Measurements from ENCODE around the gene ACSS3.

ACSS3 gene

GRCh38 chr12:81077329-81077685 lies 572 bp upstream of the ACSS3 start:
- H3K27ac ChIP-seq (ENCODE audit: insufficient read depth in 1 of 2, low read depth in 1 of 2, low read length in 2 of 2, poor library complexity in 1 of 2, severe bottlenecking in 2 of 2): no peak overlapping the region
- H3K27me3 ChIP-seq (replicated peaks in 2 of 5; ENCODE audit: control insufficient read depth in 4 of 5, insufficient read depth in 5 of 5, low read length in 4 of 5): peaks cover 5 to 42% (median 23%) of the 10 kb centered on the region in 5 experiments
- H3K4me3 ChIP-seq (ENCODE audit: control insufficient read depth in 1 of 7, extremely low read depth in 1 of 7, insufficient read depth in 4 of 7, low read depth in 2 of 7, low read length in 6 of 7): peak overlapping the region in 4 of 7 experiments; percentile 42 to 72 (median 60)
- H3K9me3 ChIP-seq (ENCODE audit: control extremely low read depth in 1 of 5, control insufficient read depth in 4 of 5, insufficient read depth in 2 of 5, low read depth in 1 of 5, low read length in 4 of 5): peaks cover 0 to 3% (median 0%) of the 10 kb centered on the region in 5 experiments
- CTCF ChIA-PET: no interaction called here
- peak in 1 of 3 donors; percentile 0 for DNase-seq
- 5% methylated on average over 6 of the region's 6 CpGs for WGBS (ENCODE audit: insufficient coverage)
- peaks cover 0 to 11% (median 2%) of the 10 kb centered on the region in 4 experiments for H3K4me1 ChIP-seq (ENCODE audit: control extremely low read depth in 1 of 4, control insufficient read depth in 4 of 4, insufficient read depth in 4 of 4, low read length in 3 of 4)
- H3K36me3 ChIP-seq (ENCODE audit: control insufficient read depth in 4 of 4, insufficient read depth in 4 of 4, low read length in 3 of 4): no peaks in the 10 kb centered on the region
- POLR2A ChIA-PET: no interaction called here

DNA sequence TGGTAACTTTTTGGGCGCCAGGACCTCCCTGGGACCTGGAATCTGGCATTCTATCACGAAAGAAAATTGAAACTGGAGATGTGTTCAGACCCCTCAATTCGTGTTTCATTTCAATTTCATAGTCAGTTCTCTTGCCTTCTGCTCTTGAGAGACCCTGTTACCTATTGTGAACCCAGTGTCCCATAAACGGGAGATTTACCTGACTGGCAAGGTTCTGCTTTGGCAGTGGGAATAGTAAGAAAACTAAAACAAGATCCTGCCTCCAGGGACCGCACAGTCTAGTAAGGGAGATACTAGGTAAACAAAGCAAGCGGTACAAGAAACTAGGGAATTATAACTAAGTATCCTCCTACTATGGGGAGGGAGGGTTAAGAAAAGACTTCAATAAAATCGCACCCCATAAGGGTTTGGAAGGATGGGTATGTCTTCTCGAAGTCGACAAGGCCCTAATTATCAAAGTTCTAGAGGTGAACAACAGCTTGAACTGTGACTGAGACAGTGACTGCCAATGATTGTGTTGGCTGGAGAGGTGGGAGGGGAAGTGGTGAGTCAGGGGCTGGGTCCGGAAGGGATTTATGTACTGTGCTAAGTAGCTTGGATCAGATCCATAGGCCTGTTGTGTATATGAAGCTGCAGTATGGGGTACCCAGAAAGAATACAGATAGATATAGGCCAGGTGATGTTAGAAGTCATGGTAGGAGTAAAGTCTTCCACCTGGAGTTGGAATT lies 754 bp downstream of the ACSS3 start:
- H3K27ac ChIP-seq (ENCODE audit: insufficient read depth in 1 of 2, low read depth in 1 of 2, low read length in 2 of 2, poor library complexity in 1 of 2, severe bottlenecking in 2 of 2): no peak overlapping the region
- peaks cover 0 to 3% (median 0%) of the 10 kb centered on the region in 5 experiments for H3K9me3 ChIP-seq (ENCODE audit: control extremely low read depth in 1 of 5, control insufficient read depth in 4 of 5, insufficient read depth in 2 of 5, low read depth in 1 of 5, low read length in 4 of 5)
- H3K36me3 ChIP-seq (ENCODE audit: control insufficient read depth in 4 of 4, insufficient read depth in 4 of 4, low read length in 3 of 4): no peaks in the 10 kb centered on the region
- peaks cover 5 to 42% (median 23%) of the 10 kb centered on the region in 5 experiments for H3K27me3 ChIP-seq (replicated peaks in 2 of 5; ENCODE audit: control insufficient read depth in 4 of 5, insufficient read depth in 5 of 5, low read length in 4 of 5)
- peak in 2 of 3 donors; percentile 10 to 16 for DNase-seq
- H3K4me3 ChIP-seq (ENCODE audit: control insufficient read depth in 1 of 7, extremely low read depth in 1 of 7, insufficient read depth in 4 of 7, low read depth in 2 of 7, low read length in 6 of 7): peak overlapping the region in 4 of 7 experiments; percentile 42 to 72 (median 60)
- CTCF ChIA-PET: interaction anchor here (1.1 kb wide), 1 partner anchor 12 kb away, joined by 3 read pairs; no protein-coding TSS in a partner anchor
- H3K4me1 ChIP-seq (ENCODE audit: control extremely low read depth in 1 of 4, control insufficient read depth in 4 of 4, insufficient read depth in 4 of 4, low read length in 3 of 4): peaks cover 0 to 11% (median 2%) of the 10 kb centered on the region in 4 experiments
- POLR2A ChIA-PET: no interaction called here
- 30% methylated on average over 7 of the region's 10 CpGs for WGBS (ENCODE audit: insufficient coverage)

DNA sequence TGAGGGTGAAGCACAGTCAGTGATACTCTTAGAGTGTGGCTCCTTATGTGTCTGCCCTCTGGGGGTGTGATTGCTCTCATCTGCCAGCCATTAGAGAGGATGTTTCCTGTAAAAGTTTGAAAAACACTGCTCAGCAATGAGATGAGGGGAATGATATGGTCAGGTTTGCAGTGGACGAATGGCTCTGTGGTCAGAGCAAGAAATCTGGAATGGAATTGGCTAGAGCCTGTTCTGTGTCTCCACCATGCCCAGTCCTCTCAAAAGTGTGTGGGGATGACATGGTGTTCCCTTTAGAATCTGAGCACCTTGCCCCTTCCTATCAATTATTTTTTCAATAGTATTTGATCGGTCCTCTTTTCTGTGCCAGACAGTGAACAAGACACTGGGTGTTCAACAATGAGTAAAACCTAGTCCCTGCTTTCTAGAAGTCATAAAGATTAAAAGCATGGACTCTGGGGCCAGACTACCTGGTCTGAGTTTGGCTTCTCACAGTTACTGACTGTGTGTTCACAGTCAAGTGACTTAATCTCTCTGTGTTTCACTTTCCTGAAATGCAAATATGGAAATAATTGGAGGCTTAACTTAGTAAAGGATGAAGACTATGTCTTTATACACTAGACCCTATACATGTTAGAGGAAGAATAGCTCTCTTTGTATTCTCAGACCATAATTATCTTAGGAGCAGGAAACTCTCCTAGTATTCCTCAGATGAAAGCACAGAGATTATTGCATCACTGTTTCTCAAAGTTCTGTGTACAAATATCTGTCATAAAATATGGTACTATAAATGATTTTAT lies 1.6 kb downstream of the ACSS3 start:
- Histone ChIP-seq H3K27me3 (replicated peaks in 2 of 5; ENCODE audit: control insufficient read depth in 4 of 5, insufficient read depth in 5 of 5, low read length in 4 of 5) (peaks cover 5 to 42% (median 23%) of the 10 kb centered on the region in 5 experiments), H3K36me3 (ENCODE audit: control insufficient read depth in 4 of 4, insufficient read depth in 4 of 4, low read length in 3 of 4) (no peaks in the 10 kb centered on the region), H3K4me3 (ENCODE audit: control insufficient read depth in 1 of 7, extremely low read depth in 1 of 7, insufficient read depth in 4 of 7, low read depth in 2 of 7, low read length in 6 of 7) (no peak overlapping the region), H3K4me1 (ENCODE audit: control extremely low read depth in 1 of 4, control insufficient read depth in 4 of 4, insufficient read depth in 4 of 4, low read length in 3 of 4) (peaks cover 0 to 11% (median 2%) of the 10 kb centered on the region in 4 experiments), H3K27ac (ENCODE audit: insufficient read depth in 1 of 2, low read depth in 1 of 2, low read length in 2 of 2, poor library complexity in 1 of 2, severe bottlenecking in 2 of 2) (no peak overlapping the region), H3K9me3 (ENCODE audit: control extremely low read depth in 1 of 5, control insufficient read depth in 4 of 5, insufficient read depth in 2 of 5, low read depth in 1 of 5, low read length in 4 of 5) (peaks cover 0 to 3% (median 0%) of the 10 kb centered on the region in 5 experiments)
- DNase-seq: no peak
- ChIA-PET CTCF (interaction anchor here (1.1 kb wide), 1 partner anchor 11 kb away, joined by 3 read pairs; no protein-coding TSS in a partner anchor), POLR2A (no interaction called here)
- 80% methylated on average over 2 of the region's 2 CpGs for WGBS (ENCODE audit: insufficient coverage)

GRCh38 chr12:81080431-81080983 lies 2.6 kb downstream of the ACSS3 start:
- ChIA-PET POLR2A (no interaction called here), CTCF (no interaction called here)
- H3K4me3 ChIP-seq (ENCODE audit: control insufficient read depth in 1 of 7, extremely low read depth in 1 of 7, insufficient read depth in 4 of 7, low read depth in 2 of 7, low read length in 6 of 7): no peak overlapping the region
- no peak overlapping the region for H3K27ac ChIP-seq (ENCODE audit: insufficient read depth in 1 of 2, low read depth in 1 of 2, low read length in 2 of 2, poor library complexity in 1 of 2, severe bottlenecking in 2 of 2)
- 80% methylated on average over 3 of the region's 4 CpGs for WGBS (ENCODE audit: insufficient coverage)
- H3K27me3 ChIP-seq (replicated peaks in 2 of 5; ENCODE audit: control insufficient read depth in 4 of 5, insufficient read depth in 5 of 5, low read length in 4 of 5): peaks cover 5 to 41% (median 23%) of the 10 kb centered on the region in 5 experiments
- peaks cover 0 to 11% (median 2%) of the 10 kb centered on the region in 4 experiments for H3K4me1 ChIP-seq (ENCODE audit: control extremely low read depth in 1 of 4, control insufficient read depth in 4 of 4, insufficient read depth in 4 of 4, low read length in 3 of 4)
- H3K9me3 ChIP-seq (ENCODE audit: control extremely low read depth in 1 of 5, control insufficient read depth in 4 of 5, insufficient read depth in 2 of 5, low read depth in 1 of 5, low read length in 4 of 5): peaks cover 0 to 3% (median 0%) of the 10 kb centered on the region in 5 experiments
- no peaks in the 10 kb centered on the region for H3K36me3 ChIP-seq (ENCODE audit: control insufficient read depth in 4 of 4, insufficient read depth in 4 of 4, low read length in 3 of 4)
- DNase-seq: no peak

GRCh38 chr12:81081726-81082125 lies 3.8 kb downstream of the ACSS3 start:
- POLR2A ChIA-PET: no interaction called here
- H3K27me3 ChIP-seq (replicated peaks in 2 of 5; ENCODE audit: control insufficient read depth in 4 of 5, insufficient read depth in 5 of 5, low read length in 4 of 5): peaks cover 4 to 29% (median 18%) of the 10 kb centered on the region in 5 experiments
- CTCF ChIA-PET: no interaction called here
- no peaks in the 10 kb centered on the region for H3K36me3 ChIP-seq (ENCODE audit: control insufficient read depth in 4 of 4, insufficient read depth in 4 of 4, low read length in 3 of 4)
- no peak overlapping the region for H3K4me3 ChIP-seq (ENCODE audit: control insufficient read depth in 1 of 7, extremely low read depth in 1 of 7, insufficient read depth in 4 of 7, low read depth in 2 of 7, low read length in 6 of 7)
- WGBS (ENCODE audit: insufficient coverage): no CpG with 5 or more reads among the region's 1 CpG
- peaks cover 0 to 3% (median 0%) of the 10 kb centered on the region in 5 experiments for H3K9me3 ChIP-seq (ENCODE audit: control extremely low read depth in 1 of 5, control insufficient read depth in 4 of 5, insufficient read depth in 2 of 5, low read depth in 1 of 5, low read length in 4 of 5)
- peaks cover 0 to 11% (median 2%) of the 10 kb centered on the region in 4 experiments for H3K4me1 ChIP-seq (ENCODE audit: control extremely low read depth in 1 of 4, control insufficient read depth in 4 of 4, insufficient read depth in 4 of 4, low read length in 3 of 4)
- no peak for DNase-seq
- no peak overlapping the region for H3K27ac ChIP-seq (ENCODE audit: insufficient read depth in 1 of 2, low read depth in 1 of 2, low read length in 2 of 2, poor library complexity in 1 of 2, severe bottlenecking in 2 of 2)

DNA sequence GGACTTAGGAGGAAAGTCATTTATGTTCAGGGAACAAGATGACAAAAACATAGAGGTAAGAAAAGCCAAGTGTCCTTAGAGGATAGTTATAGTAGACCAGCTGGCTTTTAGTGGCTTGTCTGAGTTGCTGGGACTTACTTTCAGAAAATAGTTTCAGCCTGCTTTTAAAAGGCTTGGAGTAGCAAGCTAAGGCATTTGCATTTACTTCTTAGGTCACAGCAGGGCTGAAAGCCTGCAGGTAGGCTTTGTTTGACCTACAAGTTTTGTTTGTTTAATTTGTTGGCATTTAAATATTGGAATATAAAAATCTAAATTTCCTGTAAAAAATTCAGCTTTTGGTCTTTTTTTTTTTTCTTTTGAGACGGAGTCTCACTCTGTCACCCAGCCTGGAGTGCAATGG lies 5.1 kb downstream of the ACSS3 start:
- H3K4me3 ChIP-seq (ENCODE audit: control insufficient read depth in 1 of 7, extremely low read depth in 1 of 7, insufficient read depth in 4 of 7, low read depth in 2 of 7, low read length in 6 of 7): no peak overlapping the region
- peaks cover 0 to 16% (median 12%) of the 10 kb centered on the region in 5 experiments for H3K27me3 ChIP-seq (replicated peaks in 2 of 5; ENCODE audit: control insufficient read depth in 4 of 5, insufficient read depth in 5 of 5, low read length in 4 of 5)
- ChIA-PET CTCF (no interaction called here), POLR2A (no interaction called here)
- H3K36me3 ChIP-seq (ENCODE audit: control insufficient read depth in 4 of 4, insufficient read depth in 4 of 4, low read length in 3 of 4): no peaks in the 10 kb centered on the region
- DNase-seq: no peak
- H3K27ac ChIP-seq (ENCODE audit: insufficient read depth in 1 of 2, low read depth in 1 of 2, low read length in 2 of 2, poor library complexity in 1 of 2, severe bottlenecking in 2 of 2): no peak overlapping the region
- peaks cover 0 to 3% (median 0%) of the 10 kb centered on the region in 4 experiments for H3K4me1 ChIP-seq (ENCODE audit: control extremely low read depth in 1 of 4, control insufficient read depth in 4 of 4, insufficient read depth in 4 of 4, low read length in 3 of 4)
- 100% methylated on average over 1 of the region's 1 CpG for WGBS (ENCODE audit: insufficient coverage)
- peaks cover 0 to 3% (median 0%) of the 10 kb centered on the region in 5 experiments for H3K9me3 ChIP-seq (ENCODE audit: control extremely low read depth in 1 of 5, control insufficient read depth in 4 of 5, insufficient read depth in 2 of 5, low read depth in 1 of 5, low read length in 4 of 5)
